CD8-positive, alpha-beta memory T cell (primary cell): ENCODE data around the gene MMP28. TPM values are rescaled to one million over a fixed set of nuclear protein-coding genes. Genes with fewer than 3 reads are reported as not detected.

Source experiments
- CTCF ChIA-PET: fragments of 350-600 bp; sonication (Branson Sonifier 250); formaldehyde crosslinking; loops from one replicate; lab custom pipeline; 2021; ENCODE audit warnings: antibody characterized with exemption; lab: Charles Lee
- POLR2A ChIA-PET: fragments of 350-600 bp; sonication (Branson Sonifier 250); formaldehyde crosslinking; loops from one replicate; lab custom pipeline; 2021; ENCODE audit warnings: antibody characterized with exemption; lab: Charles Lee
- DNase-seq, 5 donors: peaks; one replicate each; pipeline versions ENCODE4 v3.0.0 to v3.0.0-alpha.2; 2020 to 2022; ENCODE audit warnings: mixed read lengths in 1 of 5
- H3K27ac ChIP-seq: one replicate; pipeline ENCODE4 v1.7.0; 2013; ENCODE audit warnings: low read depth, mild to moderate bottlenecking, low read length, moderate library complexity
- H3K27me3 ChIP-seq: 2 replicates; pipeline ENCODE4 v1.7.0; 2013; ENCODE audit warnings: low read length, mild to moderate bottlenecking; ENCODE audit not compliant: insufficient read depth, poor library complexity, severe bottlenecking
- H3K36me3 ChIP-seq: 2 replicates; pipeline ENCODE4 v1.7.0; 2013; ENCODE audit warnings: mild to moderate bottlenecking, low read length, moderate library complexity; ENCODE audit not compliant: insufficient read depth
- H3K4me1 ChIP-seq: 2 replicates; pipeline ENCODE4 v1.7.0; 2013; ENCODE audit warnings: mild to moderate bottlenecking, low read length, moderate library complexity; ENCODE audit not compliant: insufficient read depth
- H3K4me3 ChIP-seq: 2 replicates; pipeline ENCODE4 v1.7.0; 2013; ENCODE audit warnings: mild to moderate bottlenecking, low read length
- H3K9me3 ChIP-seq: 2 replicates; pipeline ENCODE4 v1.7.0; 2013; ENCODE audit warnings: mild to moderate bottlenecking, low read length
- H3K27ac Mint-ChIP-seq, 8 donors: one replicate each; pipeline ENCODE4 v1.8.0; 2020 to 2021; ENCODE audit warnings: mixed read lengths in 8 of 8, mild to moderate bottlenecking in 6 of 8, inconsistent platforms in 3 of 8, moderate library complexity in 3 of 8
- H3K27me3 Mint-ChIP-seq, 2 donors: one replicate each; pipeline ENCODE4 v1.8.0; 2020 to 2021; ENCODE audit warnings: mixed read lengths in 2 of 2, mild to moderate bottlenecking in 1 of 2, moderate library complexity in 1 of 2
- H3K36me3 Mint-ChIP-seq, 3 donors: one replicate each; pipeline ENCODE4 v1.8.0; 2020 to 2021; ENCODE audit warnings: mixed read lengths in 3 of 3, inconsistent platforms in 1 of 3, mild to moderate bottlenecking in 1 of 3
- H3K4me1 Mint-ChIP-seq, 3 donors: one replicate each; pipeline ENCODE4 v1.8.0; 2020 to 2021; ENCODE audit warnings: mixed read lengths in 3 of 3, inconsistent platforms in 1 of 3, mild to moderate bottlenecking in 1 of 3
- H3K4me3 Mint-ChIP-seq, 7 donors: one replicate each; pipeline ENCODE4 v1.8.0; 2020 to 2021; ENCODE audit warnings: mixed read lengths in 7 of 7, mild to moderate bottlenecking in 6 of 7, moderate library complexity in 4 of 7, inconsistent platforms in 2 of 7
- H3K9me3 Mint-ChIP-seq, 5 donors: one replicate each; pipeline ENCODE4 v1.8.0; 2020 to 2022; ENCODE audit warnings: mixed read lengths in 5 of 5, mild to moderate bottlenecking in 3 of 5, moderate library complexity in 2 of 5, inconsistent platforms in 1 of 5
- polyA plus RNA-seq: library from polyadenylated mRNA; unstranded; fragments of 300-500 nt; fragmentation: Illumina TruSeq; gene quantifications from one replicate; pipeline ENCODE4 v1.2.3, GENCODE V29; 2021
- total RNA-seq, 2 experiments: library from RNA; stranded (reverse); gene quantifications; one replicate each; pipeline ENCODE4 v1.2.3, GENCODE V29; 2021

MMP28 gene
- not detected for total RNA-seq
- not detected for polyA plus RNA-seq

DNA sequence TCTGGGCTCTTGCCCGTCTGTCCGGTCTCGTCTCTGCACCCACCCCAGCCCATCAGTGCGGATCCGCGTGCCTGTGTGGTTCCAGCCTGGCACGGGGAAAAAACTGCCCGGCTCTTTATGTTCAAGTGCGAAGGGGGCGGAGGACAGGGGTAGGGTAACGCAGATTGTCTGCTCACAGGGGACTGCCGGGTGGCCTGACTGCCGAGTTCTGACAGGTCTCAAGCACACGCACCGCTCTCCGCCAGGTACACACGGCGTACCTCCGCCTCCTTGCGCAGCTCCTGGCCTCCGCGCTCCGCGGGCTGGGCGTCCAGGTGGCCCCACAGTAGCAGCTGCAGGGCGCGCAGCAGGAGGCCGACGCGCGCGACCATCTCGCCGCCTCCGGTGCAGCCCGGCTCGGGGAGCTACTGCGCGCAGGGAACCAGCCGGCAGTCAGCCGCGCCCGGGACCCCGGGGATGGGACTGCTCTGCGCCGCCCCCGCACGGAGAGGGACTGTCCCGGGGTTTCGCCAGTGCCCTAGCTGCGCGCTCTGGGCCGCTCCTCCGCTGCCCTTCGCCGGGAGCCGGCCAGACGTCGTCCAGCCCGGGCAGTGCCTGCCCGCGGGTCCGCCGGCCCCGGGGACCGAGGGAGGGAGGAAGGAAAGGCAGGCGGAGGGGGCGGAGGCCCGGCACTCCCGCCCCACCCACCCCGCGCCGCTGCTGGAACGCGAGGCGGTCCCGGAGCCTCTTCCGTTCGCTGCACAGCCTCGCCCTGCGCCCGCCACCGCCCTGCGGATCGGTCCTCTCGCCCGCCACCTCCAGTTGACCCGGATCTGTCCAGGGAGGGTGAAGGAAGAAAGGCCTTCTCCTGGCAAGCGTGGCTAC, at the start of gene MMP28:
MMP28 (minus strand) TSS at position 635 of the 864 bp plus-strand sequence; CDS start at position 371, 264 bp downstream.
- POLR2A ChIA-PET, result interaction anchor here (0.6 to 1.9 kb wide), 2 partner anchors 14 to 31 kb away, joined by 3 to 6 read pairs; partner anchors contain the start of gene TAF15
- no peaks in the 10 kb centered on the region for H3K36me3 ChIP-seq
- DNase-seq, result peak in 4 of 5 donors; percentile 1 to 57 (median 14)
- CTCF ChIA-PET, result interaction anchor here (1.3 to 3.1 kb wide), 4 partner anchors 10 to 35 kb away, joined by 3 to 22 read pairs (median 5); partner anchors contain the start of gene C17orf50
- H3K4me3 ChIP-seq, result peak within 1 kb of the TSS; percentile 58
- H3K9me3 Mint-ChIP-seq, result no peaks in the 10 kb centered on the region
- H3K27ac Mint-ChIP-seq, result peak within 1 kb of the TSS in 1 of 8 donors; percentile 68
- no peak within 1 kb of the TSS for H3K27ac ChIP-seq
- H3K27me3 Mint-ChIP-seq, result peaks cover 39 to 66% of the 10 kb centered on the region in 2 donors
- H3K4me1 Mint-ChIP-seq, result peaks cover 5 to 17% (median 8%) of the 10 kb centered on the region in 3 donors
- H3K36me3 Mint-ChIP-seq, result no peaks in the 10 kb centered on the region
- H3K9me3 ChIP-seq, result no peaks in the 10 kb centered on the region
- H3K27me3 ChIP-seq, result peaks cover 29% of the 10 kb centered on the region
- peaks cover 10% of the 10 kb centered on the region for H3K4me1 ChIP-seq
- peak within 1 kb of the TSS; percentile 55 to 87 (median 77) for H3K4me3 Mint-ChIP-seq

- no peak overlapping the region for H3K4me3 ChIP-seq
- H3K9me3 ChIP-seq, result no peaks in the 10 kb centered on the region
- ChIA-PET POLR2A (no interaction called here), CTCF (no interaction called here)
- H3K9me3 Mint-ChIP-seq, result no peaks in the 10 kb centered on the region
- H3K36me3 Mint-ChIP-seq, result peaks cover 8 to 82% (median 26%) of the 10 kb centered on the region in 3 donors
- H3K27ac Mint-ChIP-seq, result peak overlapping the region in 2 of 8 donors; percentile 12 to 68
- peaks cover 54% of the 10 kb centered on the region for H3K36me3 ChIP-seq
- H3K4me1 ChIP-seq, result no peaks in the 10 kb centered on the region
- H3K4me1 Mint-ChIP-seq, result peaks cover 5 to 12% (median 5%) of the 10 kb centered on the region in 3 donors
- no peaks in the 10 kb centered on the region for H3K27me3 ChIP-seq
- DNase-seq, result no peak
- no peak overlapping the region for H3K27ac ChIP-seq
- no peaks in the 10 kb centered on the region for H3K27me3 Mint-ChIP-seq
- peak overlapping the region in 1 of 7 donors; percentile 53 for H3K4me3 Mint-ChIP-seq
These were observed 49.1 kb upstream of the MMP28 start for GRCh38 chr17:35844547-35844946.

GRCh38 chr17:35843698-35844097, 48.3 kb upstream of the MMP28 start:
- peaks cover 54% of the 10 kb centered on the region for H3K36me3 ChIP-seq
- H3K9me3 ChIP-seq, result no peaks in the 10 kb centered on the region
- no peaks in the 10 kb centered on the region for H3K4me1 ChIP-seq
- DNase-seq, result no peak
- Mint-ChIP-seq H3K27me3 (no peaks in the 10 kb centered on the region), H3K9me3 (no peaks in the 10 kb centered on the region), H3K27ac (peak overlapping the region in 2 of 8 donors; percentile 30 to 80), H3K4me3 (no peak overlapping the region), H3K4me1 (peaks cover 0 to 5% (median 3%) of the 10 kb centered on the region in 3 donors), H3K36me3 (peaks cover 8 to 82% (median 26%) of the 10 kb centered on the region in 3 donors)
- no peak overlapping the region for H3K4me3 ChIP-seq
- H3K27me3 ChIP-seq, result no peaks in the 10 kb centered on the region
- ChIA-PET POLR2A (no interaction called here), CTCF (no interaction called here)
- H3K27ac ChIP-seq, result no peak overlapping the region

DNA sequence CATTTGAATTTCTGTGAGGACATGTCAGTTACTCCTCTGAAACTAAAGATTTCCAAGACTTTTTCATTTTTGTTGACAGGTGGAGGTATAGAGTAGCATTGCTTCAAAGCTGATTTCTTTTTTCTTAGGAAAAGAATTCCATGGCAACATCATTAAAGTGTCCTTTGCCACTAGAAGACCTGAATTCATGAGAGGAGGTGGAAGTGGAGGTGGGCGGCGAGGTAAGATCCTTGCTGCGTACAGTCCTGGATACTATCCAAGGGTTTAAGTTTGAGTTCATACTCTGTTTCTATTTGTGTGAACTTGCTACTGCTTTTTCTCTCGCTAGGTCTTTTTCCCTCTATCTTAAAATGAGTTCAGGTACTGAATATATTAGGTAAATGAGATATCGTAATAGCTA, 46.8 kb upstream of the MMP28 start:
- no peaks in the 10 kb centered on the region for H3K9me3 Mint-ChIP-seq
- ChIA-PET CTCF (interaction anchor here (1.1 to 1.2 kb wide), 5 partner anchors 12 to 307 kb away, joined by 3 to 4 read pairs (median 3); no protein-coding TSS in a partner anchor), POLR2A (no interaction called here)
- peaks cover 0 to 5% (median 3%) of the 10 kb centered on the region in 3 donors for H3K4me1 Mint-ChIP-seq
- H3K27me3 Mint-ChIP-seq, result no peaks in the 10 kb centered on the region
- Histone ChIP-seq H3K36me3 (peaks cover 50% of the 10 kb centered on the region), H3K27me3 (no peaks in the 10 kb centered on the region), H3K9me3 (no peaks in the 10 kb centered on the region), H3K4me1 (no peaks in the 10 kb centered on the region), H3K27ac (no peak overlapping the region), H3K4me3 (no peak overlapping the region)
- H3K4me3 Mint-ChIP-seq, result no peak overlapping the region
- no peak for DNase-seq
- H3K27ac Mint-ChIP-seq, result peak overlapping the region in 3 of 8 donors; percentile 56 to 91 (median 62)
- peaks cover 8 to 78% (median 24%) of the 10 kb centered on the region in 3 donors for H3K36me3 Mint-ChIP-seq

DNA sequence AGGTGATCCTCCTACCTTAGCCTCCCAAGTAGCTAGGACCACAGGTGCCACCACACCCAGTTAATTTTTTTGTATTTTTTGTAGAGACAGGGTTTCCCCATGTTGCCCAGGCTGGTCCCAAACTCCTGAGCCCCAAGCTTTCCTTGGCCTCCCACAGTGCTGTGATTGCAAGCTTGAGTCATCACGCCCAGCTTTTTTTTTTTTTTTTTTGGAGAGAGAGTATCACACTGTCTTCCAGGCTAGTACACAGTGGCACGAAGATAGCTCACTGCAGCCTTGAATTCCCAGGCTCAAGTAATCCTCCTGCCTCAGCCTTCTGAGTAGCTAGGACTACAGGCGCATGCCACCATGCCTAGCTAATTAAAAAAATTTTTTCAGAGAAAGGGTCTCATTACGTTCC, 46.1 kb upstream of the MMP28 start:
- H3K36me3 Mint-ChIP-seq, result peaks cover 10 to 80% (median 24%) of the 10 kb centered on the region in 3 donors
- DNase-seq, result no peak
- no peaks in the 10 kb centered on the region for H3K27me3 ChIP-seq
- H3K9me3 ChIP-seq, result no peaks in the 10 kb centered on the region
- H3K36me3 ChIP-seq, result peaks cover 54% of the 10 kb centered on the region
- H3K4me1 Mint-ChIP-seq, result peaks cover 0 to 5% (median 3%) of the 10 kb centered on the region in 3 donors
- H3K9me3 Mint-ChIP-seq, result no peaks in the 10 kb centered on the region
- no peaks in the 10 kb centered on the region for H3K4me1 ChIP-seq
- POLR2A ChIA-PET, result no interaction called here
- peak overlapping the region in 1 of 8 donors; percentile 50 for H3K27ac Mint-ChIP-seq
- H3K4me3 Mint-ChIP-seq, result no peak overlapping the region
- no peak overlapping the region for H3K4me3 ChIP-seq
- no peaks in the 10 kb centered on the region for H3K27me3 Mint-ChIP-seq
- CTCF ChIA-PET, result interaction anchor here (1.1 to 1.5 kb wide), 3 partner anchors 9 to 308 kb away, joined by 3 to 6 read pairs (median 4); no protein-coding TSS in a partner anchor
- no peak overlapping the region for H3K27ac ChIP-seq

DNA sequence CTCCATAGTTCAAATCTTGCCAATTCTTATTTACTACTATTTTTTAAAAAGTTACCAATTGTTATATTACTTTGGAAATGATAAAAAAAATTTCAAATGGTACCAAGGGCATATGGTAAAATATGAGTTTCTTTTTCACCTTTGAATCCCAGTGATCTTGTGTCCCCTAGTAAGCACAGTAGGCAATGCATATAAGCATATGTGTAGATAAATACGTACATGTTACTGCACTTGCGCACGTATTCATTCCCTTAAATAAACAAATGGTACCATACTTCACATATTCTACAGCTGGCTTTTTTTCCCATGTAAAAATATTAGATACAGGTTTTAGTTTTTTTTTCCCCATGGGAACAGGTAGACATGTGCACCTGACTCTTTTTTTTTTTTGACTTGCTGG, 45.7 kb upstream of the MMP28 start:
- peaks cover 55% of the 10 kb centered on the region for H3K36me3 ChIP-seq
- DNase-seq, result no peak
- Mint-ChIP-seq H3K4me3 (no peak overlapping the region), H3K27me3 (no peaks in the 10 kb centered on the region), H3K36me3 (peaks cover 14 to 80% (median 24%) of the 10 kb centered on the region in 3 donors), H3K9me3 (no peaks in the 10 kb centered on the region), H3K4me1 (peaks cover 0 to 5% (median 3%) of the 10 kb centered on the region in 3 donors), H3K27ac (no peak overlapping the region)
- ChIA-PET POLR2A (no interaction called here), CTCF (interaction anchor here (1.1 to 1.5 kb wide), 3 partner anchors 10 to 308 kb away, joined by 3 to 6 read pairs (median 4); no protein-coding TSS in a partner anchor)
- H3K27me3 ChIP-seq, result no peaks in the 10 kb centered on the region
- H3K4me1 ChIP-seq, result no peaks in the 10 kb centered on the region
- no peaks in the 10 kb centered on the region for H3K9me3 ChIP-seq
- H3K27ac ChIP-seq, result no peak overlapping the region
- H3K4me3 ChIP-seq, result no peak overlapping the region

- Histone ChIP-seq H3K4me3 (no peak overlapping the region), H3K9me3 (no peaks in the 10 kb centered on the region), H3K4me1 (no peaks in the 10 kb centered on the region), H3K27me3 (no peaks in the 10 kb centered on the region), H3K36me3 (peaks cover 33% of the 10 kb centered on the region), H3K27ac (no peak overlapping the region)
- Mint-ChIP-seq H3K27ac (no peak overlapping the region), H3K27me3 (no peaks in the 10 kb centered on the region), H3K36me3 (peaks cover 11 to 78% (median 26%) of the 10 kb centered on the region in 3 donors), H3K4me3 (no peak overlapping the region), H3K9me3 (no peaks in the 10 kb centered on the region), H3K4me1 (peaks cover 15 to 41% (median 37%) of the 10 kb centered on the region in 3 donors)
- DNase-seq, result no peak
- ChIA-PET POLR2A (interaction anchor here (1.0 kb wide), 1 partner anchor 16 kb away, joined by 4 read pairs; the partner anchor contains the start of gene TAF15), CTCF (no interaction called here)
These were observed 29.8 kb upstream of the MMP28 start for GRCh38 chr17:35825206-35825605.
